ENCODE results near the gene ANXA11. TPM values are rescaled to one million over a fixed set of nuclear protein-coding genes. Genes with fewer than 3 reads are reported as not detected.

Gene ANXA11
- total RNA-seq, 2 experiments from 2014 or later: 93.9 to 164 TPM

DNA sequence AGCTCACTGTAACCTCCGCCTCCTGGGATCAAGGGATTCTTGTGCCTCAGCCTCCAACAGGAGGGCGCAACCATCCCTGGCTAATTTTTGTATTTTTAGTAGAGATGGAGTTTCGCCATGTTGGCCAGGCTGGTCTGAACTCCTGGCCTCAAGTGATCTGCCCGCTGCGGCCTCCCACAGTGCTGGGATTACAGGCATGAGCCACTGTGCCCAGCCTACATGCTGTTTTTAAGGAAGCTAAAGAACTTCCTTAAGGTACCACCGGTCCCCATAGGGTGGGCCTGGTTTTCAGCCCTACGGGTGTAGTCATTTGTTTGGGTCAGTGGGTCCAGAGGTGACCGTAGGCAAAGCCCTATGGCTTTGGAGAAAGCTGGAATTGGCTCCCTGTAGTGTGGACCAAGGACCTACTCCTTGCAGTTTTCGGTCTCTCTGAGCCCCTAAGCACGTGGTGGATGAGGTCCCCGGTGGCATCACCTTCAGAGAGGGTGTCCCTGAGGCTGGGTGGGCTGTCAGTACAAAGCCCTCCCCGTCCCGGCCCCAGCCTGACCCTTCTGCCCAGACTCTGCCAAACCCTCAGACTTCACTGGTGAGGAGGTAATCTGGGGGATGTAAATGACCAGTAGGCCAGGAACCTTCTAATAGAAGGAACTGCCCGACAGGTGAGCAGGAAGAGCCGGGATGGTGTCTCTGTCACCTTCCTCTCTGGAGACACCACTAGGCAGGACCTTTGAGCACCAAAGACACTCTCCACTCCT is 30.5 kb downstream of the ANXA11 start:
- Histone ChIP-seq H3K79me2 (ENCODE audit: insufficient read depth, low read depth, low read length) (no peaks in the 10 kb centered on the region), H4K20me1 (ENCODE audit: insufficient read depth, low read length) (no peaks in the 10 kb centered on the region; the same call in 1 of the 2 replicates)
- CTCF ChIA-PET (ENCODE audit: unreplicated experiment): no interaction called here

DNA sequence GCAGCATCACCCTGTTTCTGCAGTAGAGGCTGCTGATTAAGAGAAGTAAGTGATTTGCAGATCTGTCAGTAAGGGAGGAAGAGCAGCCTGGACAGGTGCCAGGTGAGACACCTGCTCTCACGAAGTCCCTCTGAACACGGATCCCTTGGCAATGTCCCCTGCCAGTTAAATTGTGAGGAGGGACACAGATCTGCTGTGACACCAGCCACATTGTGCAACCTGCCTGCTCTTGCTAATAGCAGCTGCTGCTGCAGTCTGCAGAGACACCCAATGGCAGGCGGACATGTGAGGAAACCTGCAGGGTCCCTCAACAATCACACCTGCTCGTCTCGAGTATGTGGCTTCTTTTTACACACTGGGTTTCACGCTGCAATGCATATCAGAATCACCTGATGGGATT is 31.9 kb downstream of the ANXA11 start:
- ChIA-PET POLR2A (interaction anchor here (1.3 kb wide), 1 partner anchor 14 kb away, joined by 7 read pairs; no protein-coding TSS in a partner anchor), CTCF (ENCODE audit: unreplicated experiment) (interaction anchor here (1.2 kb wide), 1 partner anchor 12 kb away, joined by 3 read pairs; no protein-coding TSS in a partner anchor)
- no peak overlapping the region for H2AFZ ChIP-seq (ENCODE audit: low read length)
- no peaks in the 10 kb centered on the region for H3K79me2 ChIP-seq (ENCODE audit: insufficient read depth, low read depth, low read length)
- no peaks in the 10 kb centered on the region; the same call in 1 of the 2 replicates for H4K20me1 ChIP-seq (ENCODE audit: insufficient read depth, low read length)
- intact Hi-C loops (cut with micrococcal nuclease; ENCODE audit: unreplicated experiment): no loop called here
- no peaks in the 10 kb centered on the region for H3K9me2 ChIP-seq (ENCODE audit: insufficient read depth, low read length)
- peaks cover 46% of the 10 kb centered on the region for H3K36me3 ChIP-seq (ENCODE audit: insufficient read depth, low read length)
- no peaks in the 10 kb centered on the region for H3K9me3 ChIP-seq (ENCODE audit: low read length)
- TF ChIP-seq, protein P1, sequence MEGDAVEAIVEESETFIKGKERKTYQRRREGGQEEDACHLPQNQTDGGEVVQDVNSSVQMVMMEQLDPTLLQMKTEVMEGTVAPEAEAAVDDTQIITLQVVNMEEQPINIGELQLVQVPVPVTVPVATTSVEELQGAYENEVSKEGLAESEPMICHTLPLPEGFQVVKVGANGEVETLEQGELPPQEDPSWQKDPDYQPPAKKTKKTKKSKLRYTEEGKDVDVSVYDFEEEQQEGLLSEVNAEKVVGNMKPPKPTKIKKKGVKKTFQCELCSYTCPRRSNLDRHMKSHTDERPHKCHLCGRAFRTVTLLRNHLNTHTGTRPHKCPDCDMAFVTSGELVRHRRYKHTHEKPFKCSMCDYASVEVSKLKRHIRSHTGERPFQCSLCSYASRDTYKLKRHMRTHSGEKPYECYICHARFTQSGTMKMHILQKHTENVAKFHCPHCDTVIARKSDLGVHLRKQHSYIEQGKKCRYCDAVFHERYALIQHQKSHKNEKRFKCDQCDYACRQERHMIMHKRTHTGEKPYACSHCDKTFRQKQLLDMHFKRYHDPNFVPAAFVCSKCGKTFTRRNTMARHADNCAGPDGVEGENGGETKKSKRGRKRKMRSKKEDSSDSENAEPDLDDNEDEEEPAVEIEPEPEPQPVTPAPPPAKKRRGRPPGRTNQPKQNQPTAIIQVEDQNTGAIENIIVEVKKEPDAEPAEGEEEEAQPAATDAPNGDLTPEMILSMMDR (conservative IDR thresholded peaks at IDR 0.05; ENCODE audit: low read length): no peak
- TF ChIP-seq EZH2phosphoT487 (IDR thresholded peaks at IDR 0.05; ENCODE audit: borderline replicate concordance, low read depth, low read length): no peak
- peaks cover 12% of the 10 kb centered on the region for H3K4me1 ChIP-seq (ENCODE audit: insufficient read depth, low read length, poor library complexity, severe bottlenecking)
- H3K4me2 ChIP-seq (ENCODE audit: low read length): no peak overlapping the region
- no TSS peak for BruUV-seq (replicated peaks)
- DNase-seq (ENCODE audit: low spot score): peak; percentile 44
- H3K27ac ChIP-seq (ENCODE audit: low read depth, low read length, poor library complexity, severe bottlenecking): no peak overlapping the region
- H3K4me3 ChIP-seq (ENCODE audit: low read depth, low read length, poor library complexity, severe bottlenecking): no peak overlapping the region

More for the DNA sequence above, 30.5 kb downstream of the ANXA11 start:
- TF ChIP-seq EZH2phosphoT487 (IDR thresholded peaks at IDR 0.05; ENCODE audit: borderline replicate concordance, low read depth, low read length): no peak
- TF ChIP-seq, protein P1 (conservative IDR thresholded peaks at IDR 0.05; ENCODE audit: low read length): no peak
- Histone ChIP-seq H3K9me3 (ENCODE audit: low read length) (no peaks in the 10 kb centered on the region), H3K36me3 (ENCODE audit: insufficient read depth, low read length) (peaks cover 37% of the 10 kb centered on the region), H3K4me3 (ENCODE audit: low read depth, low read length, poor library complexity, severe bottlenecking) (no peak overlapping the region), H3K9me2 (ENCODE audit: insufficient read depth, low read length) (no peaks in the 10 kb centered on the region), H3K27ac (ENCODE audit: low read depth, low read length, poor library complexity, severe bottlenecking) (no peak overlapping the region), H2AFZ (ENCODE audit: low read length) (no peak overlapping the region), H3K4me2 (ENCODE audit: low read length) (no peak overlapping the region), H3K4me1 (ENCODE audit: insufficient read depth, low read length, poor library complexity, severe bottlenecking) (peaks cover 21% of the 10 kb centered on the region)
- BruUV-seq (replicated peaks): no TSS peak
- no peak for DNase-seq (ENCODE audit: low spot score)
- POLR2A ChIA-PET: interaction anchor here (0.7 to 2.5 kb wide), 3 partner anchors 10 to 1683 kb away, joined by 3 to 9 read pairs (median 3); no protein-coding TSS in a partner anchor
- intact Hi-C loops (cut with micrococcal nuclease; ENCODE audit: unreplicated experiment): no loop called here

DNA sequence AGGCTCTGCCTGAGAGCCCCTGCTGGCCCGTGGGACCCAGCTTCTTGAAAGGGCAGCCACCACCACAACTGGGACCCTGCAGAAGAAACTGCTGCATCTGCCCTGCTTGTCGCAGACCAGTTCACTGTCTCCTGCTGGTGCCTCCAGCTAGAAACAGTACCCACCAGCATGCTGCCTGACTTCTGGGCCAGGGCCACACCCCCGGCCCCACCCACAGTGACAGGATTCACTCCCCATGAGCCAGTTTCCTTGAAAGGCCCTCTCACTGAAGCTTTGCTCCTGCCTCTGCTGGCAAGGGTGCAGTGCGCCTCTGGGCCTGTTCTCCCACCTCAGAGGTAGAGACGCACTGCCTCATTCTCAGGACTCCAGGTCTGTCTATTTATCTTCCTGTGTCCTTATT is 32.4 kb downstream of the ANXA11 start:
- no peaks in the 10 kb centered on the region for H3K79me2 ChIP-seq (ENCODE audit: insufficient read depth, low read depth, low read length)
- no TSS peak for BruUV-seq (replicated peaks)
- DNase-seq (ENCODE audit: low spot score): no peak
- TF ChIP-seq, protein P1 (conservative IDR thresholded peaks at IDR 0.05; ENCODE audit: low read length): no peak
- TF ChIP-seq EZH2phosphoT487 (IDR thresholded peaks at IDR 0.05; ENCODE audit: borderline replicate concordance, low read depth, low read length): no peak
- H3K4me2 ChIP-seq (ENCODE audit: low read length): no peak overlapping the region
- H3K9me3 ChIP-seq (ENCODE audit: low read length): no peaks in the 10 kb centered on the region
- no peak overlapping the region for H3K27ac ChIP-seq (ENCODE audit: low read depth, low read length, poor library complexity, severe bottlenecking)
- intact Hi-C loops (cut with micrococcal nuclease; ENCODE audit: unreplicated experiment): no loop called here
- H3K36me3 ChIP-seq (ENCODE audit: insufficient read depth, low read length): peaks cover 46% of the 10 kb centered on the region
- H3K4me1 ChIP-seq (ENCODE audit: insufficient read depth, low read length, poor library complexity, severe bottlenecking): peaks cover 8% of the 10 kb centered on the region
- ChIA-PET CTCF (ENCODE audit: unreplicated experiment) (interaction anchor here (1.2 kb wide), 1 partner anchor 12 kb away, joined by 3 read pairs; no protein-coding TSS in a partner anchor), POLR2A (interaction anchor here (1.3 kb wide), 1 partner anchor 15 kb away, joined by 7 read pairs; no protein-coding TSS in a partner anchor)
- no peaks in the 10 kb centered on the region for H3K9me2 ChIP-seq (ENCODE audit: insufficient read depth, low read length)
- no peak overlapping the region for H2AFZ ChIP-seq (ENCODE audit: low read length)
- no peaks in the 10 kb centered on the region; the same call in 1 of the 2 replicates for H4K20me1 ChIP-seq (ENCODE audit: insufficient read depth, low read length)
- H3K4me3 ChIP-seq (ENCODE audit: low read depth, low read length, poor library complexity, severe bottlenecking): no peak overlapping the region

Measured in OCI-LY7 (cell line).